ENCODE data around the gene IL26. TPM values are rescaled to one million over a fixed set of nuclear protein-coding genes. Genes with fewer than 3 reads are reported as not detected.

The IL26 gene
- total RNA-seq, 6 donors from 2014 or later: not detected

GRCh38 chr12:68240975-68241374, 15.4 kb upstream of the IL26 start:
- ATAC-seq (ENCODE audit: low FRiP score in 2 of 2): peak in 1 of 2 donors; percentile 78
- 19 to 31% methylated on average over 1 of the region's 1 CpG for WGBS, 2 donors

GRCh38 chr12:68240079-68240478, 14.5 kb upstream of the IL26 start:
- H3K4me1 ChIP-seq: peaks cover 0 to 10% (median 5%) of the 10 kb centered on the region in 4 donors
- H3K9me3 ChIP-seq: no peaks in the 10 kb centered on the region
- no peaks in the 10 kb centered on the region for H3K36me3 ChIP-seq
- H3K27ac ChIP-seq: no peak overlapping the region
- WGBS, 2 donors: 65% methylated on average over 1 of the region's 1 CpG
- ATAC-seq (ENCODE audit: low FRiP score in 2 of 2) (peak in 1 of 2 donors; percentile 77), DNase-seq (no peak)
- H3K27me3 ChIP-seq: no peaks in the 10 kb centered on the region
- no peak overlapping the region for H3K4me3 ChIP-seq
- no peak for TF ChIP-seq EP300 (IDR thresholded peaks at IDR 0.05)
- no peak for TF ChIP-seq POLR2A (IDR thresholded peaks at IDR 0.05)
- no peak for TF ChIP-seq POLR2AphosphoS5 (IDR thresholded peaks at IDR 0.05)
- no peak for TF ChIP-seq CTCF (IDR thresholded peaks at IDR 0.05)

More at GRCh38 chr12:68240975-68241374, 15.4 kb upstream of the IL26 start:
- Histone ChIP-seq H3K4me1 (peaks cover 0 to 10% (median 5%) of the 10 kb centered on the region in 4 donors), H3K4me3 (no peak overlapping the region), H3K36me3 (no peaks in the 10 kb centered on the region), H3K9me3 (no peaks in the 10 kb centered on the region), H3K27ac (peak overlapping the region in 2 of 4 donors; percentile 1 to 19), H3K27me3 (no peaks in the 10 kb centered on the region)
- peak in 1 of 2 donors; percentile 22 for DNase-seq
- TF ChIP-seq POLR2AphosphoS5 (IDR thresholded peaks at IDR 0.05): no peak

GRCh38 chr12:68239309-68239982, 13.8 kb upstream of the IL26 start:
- WGBS, 2 donors: 89% methylated on average over 6 of the region's 6 CpGs
- DNase-seq (no peak), ATAC-seq (ENCODE audit: low FRiP score in 2 of 2) (no peak)
- no peak overlapping the region for H3K4me3 ChIP-seq
- H3K27me3 ChIP-seq: no peaks in the 10 kb centered on the region
- no peaks in the 10 kb centered on the region for H3K9me3 ChIP-seq
- H3K36me3 ChIP-seq: no peaks in the 10 kb centered on the region
- H3K27ac ChIP-seq: no peak overlapping the region
- TF ChIP-seq POLR2AphosphoS5 (IDR thresholded peaks at IDR 0.05) (no peak), EP300 (IDR thresholded peaks at IDR 0.05) (no peak), POLR2A (IDR thresholded peaks at IDR 0.05) (no peak), CTCF (IDR thresholded peaks at IDR 0.05) (no peak)
- H3K4me1 ChIP-seq: peaks cover 0 to 10% (median 5%) of the 10 kb centered on the region in 4 donors

GRCh38 chr12:68237619-68238018, 12.0 kb upstream of the IL26 start:
- peaks cover 0 to 10% (median 5%) of the 10 kb centered on the region in 4 donors for H3K4me1 ChIP-seq
- TF ChIP-seq EP300 (IDR thresholded peaks at IDR 0.05) (no peak), POLR2AphosphoS5 (IDR thresholded peaks at IDR 0.05) (no peak), POLR2A (IDR thresholded peaks at IDR 0.05) (no peak), CTCF (IDR thresholded peaks at IDR 0.05) (no peak)
- H3K27me3 ChIP-seq: no peaks in the 10 kb centered on the region
- no peak overlapping the region for H3K27ac ChIP-seq
- H3K36me3 ChIP-seq: no peaks in the 10 kb centered on the region
- no peaks in the 10 kb centered on the region for H3K9me3 ChIP-seq
- H3K4me3 ChIP-seq: no peak overlapping the region
- ATAC-seq (ENCODE audit: low FRiP score in 2 of 2): no peak
- no peak for DNase-seq
- 61 to 62% methylated on average over 2 of the region's 2 CpGs for WGBS, 2 donors

DNA sequence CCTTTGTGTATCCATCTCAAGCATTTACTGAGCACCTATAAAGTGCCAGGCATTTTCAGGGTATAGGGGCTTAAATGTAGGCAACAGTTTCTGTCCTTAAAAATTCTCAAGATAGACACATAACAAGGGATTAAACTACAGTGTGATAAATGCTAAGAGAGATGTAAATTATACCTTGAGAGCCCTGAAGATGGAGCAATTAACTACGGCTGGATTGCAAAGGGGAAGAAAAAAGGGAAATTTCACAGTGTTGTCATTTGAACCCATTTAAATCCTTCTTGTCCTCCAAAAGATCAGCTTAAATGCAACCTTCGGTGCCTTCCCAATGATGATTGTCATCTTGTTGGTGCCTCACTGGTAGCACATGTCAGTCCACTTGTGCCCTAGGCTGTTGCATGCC, 11.5 kb upstream of the IL26 start:
- WGBS, 2 donors: 78 to 79% methylated on average over 2 of the region's 2 CpGs
- Histone ChIP-seq H3K4me1 (peaks cover 0 to 10% (median 5%) of the 10 kb centered on the region in 4 donors), H3K27me3 (no peaks in the 10 kb centered on the region), H3K4me3 (peak overlapping the region in 3 of 4 donors; percentile 27 to 45 (median 44)), H3K36me3 (no peaks in the 10 kb centered on the region), H3K27ac (peak overlapping the region in 2 of 4 donors; percentile 5 to 55), H3K9me3 (no peaks in the 10 kb centered on the region)
- ATAC-seq (ENCODE audit: low FRiP score in 2 of 2): no peak
- no peak for DNase-seq
- TF ChIP-seq CTCF (IDR thresholded peaks at IDR 0.05): no peak
- no peak for TF ChIP-seq EP300 (IDR thresholded peaks at IDR 0.05)
- TF ChIP-seq POLR2A (IDR thresholded peaks at IDR 0.05): no peak
- TF ChIP-seq POLR2AphosphoS5 (IDR thresholded peaks at IDR 0.05): no peak

Data from upper lobe of left lung (tissue), 6 donors.